GM21360 (cell line): ENCODE data around the gene PXK.

ENCODE experiments used
- ATAC-seq: cut with Tn5 transposase; IDR thresholded peaks from one replicate; pipeline ENCODE4 v1.9.1; 2021; ENCODE audit warnings: mild to moderate bottlenecking, moderate library complexity; ENCODE audit not compliant: unreplicated experiment

PXK gene

GRCh38 chr3:58379351-58380073, 46.8 kb downstream of the PXK start:
- no peak for ATAC-seq

GRCh38 chr3:58383476-58383875, 50.8 kb downstream of the PXK start:
- ATAC-seq: no peak

GRCh38 chr3:58383904-58384303, 51.2 kb downstream of the PXK start:
- ATAC-seq: no peak

DNA sequence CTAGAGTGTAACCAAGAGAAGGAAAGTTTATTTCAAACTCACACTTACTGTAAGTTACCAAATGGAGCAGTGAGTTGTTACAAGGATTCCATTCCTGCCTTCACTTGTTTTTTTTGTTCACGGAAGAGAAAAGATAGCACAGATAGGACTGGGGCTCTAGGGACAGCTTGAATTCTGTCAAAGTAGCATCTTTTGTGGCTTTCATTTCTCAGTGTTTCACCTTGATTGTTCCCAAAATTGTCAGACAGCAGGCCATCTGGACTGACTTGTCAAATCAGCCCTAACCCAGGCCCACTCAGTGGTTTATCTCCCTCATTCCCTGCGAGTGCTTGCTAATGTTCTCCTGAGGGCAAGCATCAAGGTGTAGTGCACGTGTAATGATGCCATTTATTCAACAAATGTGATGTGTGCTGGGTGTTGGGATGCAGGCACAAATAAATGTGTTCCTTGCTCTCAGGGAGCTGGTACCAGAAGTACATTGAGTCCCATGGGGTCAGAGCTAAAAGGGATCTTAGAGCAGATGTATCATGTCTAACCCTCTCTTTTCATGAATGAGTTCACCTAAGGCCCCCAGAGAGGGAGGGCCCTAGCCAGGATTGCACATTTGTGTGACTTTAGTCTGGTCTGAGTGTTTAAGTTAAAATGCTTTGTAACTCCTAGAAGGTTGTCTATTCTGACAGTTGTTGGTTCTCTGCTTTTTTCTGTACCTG, 51.8 kb downstream of the PXK start:
- no peak for ATAC-seq

DNA sequence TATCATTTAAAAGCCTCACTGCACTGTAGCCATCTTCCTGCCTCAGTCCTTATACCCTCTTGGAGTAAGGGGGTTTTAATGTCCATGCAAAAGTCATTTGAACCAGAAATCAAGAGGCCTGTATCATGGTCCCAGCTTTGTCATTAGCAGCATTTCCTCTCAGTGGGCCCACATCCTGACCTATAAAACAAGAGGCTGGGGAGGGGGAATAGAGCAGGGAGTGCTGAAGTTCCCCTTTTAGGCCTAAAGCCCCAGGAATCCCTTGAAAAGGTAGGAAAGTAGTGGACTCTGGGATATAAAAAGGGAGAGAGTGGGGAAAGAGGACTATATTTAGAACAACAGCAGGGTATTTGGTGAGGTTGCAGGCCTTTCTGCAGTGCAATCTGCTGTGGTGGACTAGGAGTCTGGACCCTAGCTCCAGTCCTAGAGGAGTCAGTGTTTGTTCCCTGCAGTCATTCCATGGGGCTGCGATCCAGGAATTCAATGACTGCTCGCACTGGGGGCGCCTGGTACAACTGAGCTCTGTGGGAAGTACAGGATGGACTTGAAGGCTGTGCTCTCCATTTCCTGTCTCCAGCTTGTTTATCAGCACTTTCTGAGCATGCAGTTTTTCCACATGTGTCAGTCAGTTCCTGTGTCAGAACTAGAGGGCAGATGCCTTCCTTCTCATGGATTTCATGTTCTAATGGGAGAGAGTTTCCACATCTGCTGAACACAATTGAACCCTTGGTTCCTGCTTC, 54.1 kb downstream of the PXK start:
- no peak for ATAC-seq

- no peak for ATAC-seq
These were observed 55.2 kb downstream of the PXK start for GRCh38 chr3:58387650-58388546.

GRCh38 chr3:58388550-58389091, 55.9 kb downstream of the PXK start:
- ATAC-seq: no peak

DNA sequence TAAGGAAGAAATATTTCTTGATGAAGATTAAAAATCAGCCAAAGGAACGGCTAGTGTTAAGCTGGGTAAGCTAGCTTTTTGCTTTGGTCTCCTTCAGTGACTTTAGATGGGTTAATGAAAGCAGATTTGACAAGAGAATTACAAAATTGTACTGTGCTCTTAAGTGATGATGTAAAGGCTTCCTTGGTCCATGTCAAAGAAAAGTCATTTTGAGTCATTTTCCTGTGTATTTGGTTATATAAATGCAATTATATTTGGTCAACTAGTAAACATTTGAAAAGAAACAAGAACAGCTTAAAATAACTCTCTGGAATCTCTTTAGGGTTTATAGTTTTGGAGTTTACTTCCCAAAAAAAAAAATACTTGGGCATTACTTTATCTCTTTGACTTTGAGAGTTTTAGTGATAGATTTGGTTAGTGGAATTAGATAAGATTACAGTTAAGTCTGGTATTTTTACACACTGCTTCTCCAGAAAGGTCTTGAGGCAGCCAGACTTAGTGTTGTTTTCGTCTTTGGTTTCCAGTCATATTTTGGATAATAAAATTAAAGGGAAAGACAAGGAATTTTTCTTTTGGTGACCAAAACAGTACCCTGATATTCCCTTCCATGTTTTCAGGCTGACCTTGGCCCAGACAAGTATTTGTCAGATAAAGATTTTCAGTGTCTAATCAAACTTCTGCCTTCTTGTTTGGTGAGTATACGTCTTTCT, 58.6 kb downstream of the PXK start:
- ATAC-seq: no peak

DNA sequence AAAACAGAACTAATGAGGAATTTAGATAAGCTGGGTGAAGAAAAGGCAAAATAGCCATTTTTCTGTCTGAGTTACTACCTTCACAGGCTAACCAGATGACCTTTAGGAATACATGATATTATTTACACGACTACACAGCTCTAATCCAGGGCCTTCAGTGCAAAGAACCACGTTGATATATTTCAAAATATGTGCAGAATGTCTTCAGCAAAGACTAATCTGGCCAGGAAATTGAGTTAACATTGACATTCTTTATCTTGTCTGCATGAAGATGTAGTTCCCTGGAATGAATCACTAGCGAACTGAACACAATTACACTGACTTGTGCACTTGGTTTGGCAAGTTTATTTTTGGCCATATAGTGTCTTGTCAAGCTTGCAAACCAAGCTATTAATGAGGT, 59.5 kb downstream of the PXK start:
- no peak for ATAC-seq

DNA sequence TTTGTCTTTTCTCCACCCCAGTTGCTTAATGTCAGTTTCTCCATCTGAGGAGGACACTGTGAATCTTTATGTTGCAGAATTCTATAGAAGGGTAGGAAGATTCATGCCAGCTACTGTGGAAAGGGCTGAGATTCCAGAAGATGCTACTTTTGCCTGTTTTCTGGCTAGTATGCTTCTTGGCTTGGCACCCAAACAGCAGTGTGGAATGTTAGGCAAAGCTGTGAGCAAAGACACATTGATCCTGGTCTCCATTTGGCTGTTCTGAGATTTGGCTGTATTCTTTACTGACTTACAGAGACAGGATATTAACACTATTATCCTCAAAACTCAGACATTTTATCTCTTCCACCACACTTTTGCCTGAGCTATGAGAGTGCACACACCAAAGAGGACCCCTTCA, 61.6 kb downstream of the PXK start:
- no peak for ATAC-seq

DNA sequence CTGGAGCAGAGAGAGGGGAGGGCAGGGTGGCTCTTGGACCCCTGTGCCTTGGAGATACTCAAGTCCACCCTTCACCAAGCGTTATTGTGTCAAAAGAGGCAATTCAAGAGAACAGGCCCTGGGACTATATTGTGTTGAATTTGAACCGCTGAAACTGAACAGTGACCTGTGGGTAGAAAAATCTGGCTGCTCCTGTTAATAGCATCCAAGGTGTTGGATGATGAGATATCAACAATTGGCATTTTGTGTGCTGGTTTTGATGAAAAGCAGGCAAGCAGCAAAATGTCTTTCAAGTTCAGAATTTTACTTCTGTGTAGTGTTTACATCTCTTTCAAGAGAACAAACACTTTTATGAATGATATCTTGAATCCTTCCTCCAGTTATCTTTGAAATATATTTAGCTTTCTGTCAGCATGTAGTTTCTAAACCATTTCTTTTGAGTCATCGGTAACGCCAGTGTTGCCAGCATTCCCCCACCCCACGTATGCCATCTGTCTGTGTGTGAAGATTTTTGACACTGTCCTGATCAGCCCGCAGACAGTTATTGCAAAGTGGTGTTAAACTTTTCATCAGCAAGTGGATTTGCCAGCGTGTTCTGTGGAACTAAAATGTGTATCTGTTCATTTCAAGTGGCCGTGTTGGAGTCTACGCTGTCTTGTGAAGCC, 66.1 kb downstream of the PXK start:
- no peak for ATAC-seq

DNA sequence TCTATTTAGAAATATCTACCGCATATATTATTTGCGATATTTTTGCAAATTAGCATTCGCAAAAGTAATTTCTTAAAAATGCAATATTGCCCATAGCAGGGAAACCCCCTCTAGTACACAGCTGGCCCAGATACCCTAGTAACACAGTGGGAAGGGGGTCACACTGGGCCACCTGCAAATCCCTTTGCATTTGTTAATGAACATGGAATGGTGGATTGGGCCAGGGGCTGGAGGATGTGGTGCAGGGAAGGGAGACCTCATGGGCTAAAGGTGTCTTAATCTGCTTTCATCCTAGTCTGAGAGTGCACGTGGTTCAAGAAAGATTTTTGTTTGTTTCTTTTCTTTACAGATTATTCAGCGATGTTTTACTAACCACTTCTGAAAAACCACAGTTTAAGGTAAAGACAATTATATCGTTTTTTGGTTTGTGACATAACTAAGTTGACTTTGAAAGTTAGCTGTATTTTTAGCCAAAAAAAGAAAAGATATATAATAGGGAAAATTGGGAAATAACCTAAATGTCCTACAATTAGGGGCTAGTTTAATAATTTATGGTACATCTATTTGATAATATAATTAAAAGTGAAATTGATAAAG, 70.9 kb downstream of the PXK start:
- ATAC-seq: no peak

GRCh38 chr3:58404396-58404795, 71.7 kb downstream of the PXK start:
- no peak for ATAC-seq

- no peak for ATAC-seq
These were observed 76.2 kb downstream of the PXK start for GRCh38 chr3:58408906-58409305.

- ATAC-seq: no peak
These were observed 77.0 kb downstream of the PXK start for GRCh38 chr3:58409663-58410062.

DNA sequence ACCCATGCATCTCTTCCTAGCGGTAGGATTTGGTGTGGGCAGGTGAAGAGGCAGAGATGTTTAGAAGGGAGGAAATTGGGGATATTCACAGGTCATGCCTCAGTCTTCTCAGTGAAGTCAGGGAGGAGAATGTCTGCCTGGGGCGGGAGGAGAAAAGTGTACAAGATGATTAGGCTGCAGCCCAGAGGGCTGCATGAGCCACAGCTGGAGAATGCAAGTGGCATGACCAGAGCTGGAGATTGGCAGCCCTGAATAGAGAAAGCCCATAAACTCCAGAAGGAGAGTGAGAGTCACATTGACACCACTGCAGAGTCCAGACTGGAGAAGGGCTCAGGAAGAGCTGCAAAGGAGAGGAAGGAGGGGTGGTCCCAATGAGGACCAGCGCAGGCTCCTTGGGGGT, 78.3 kb downstream of the PXK start:
- ATAC-seq: no peak

DNA sequence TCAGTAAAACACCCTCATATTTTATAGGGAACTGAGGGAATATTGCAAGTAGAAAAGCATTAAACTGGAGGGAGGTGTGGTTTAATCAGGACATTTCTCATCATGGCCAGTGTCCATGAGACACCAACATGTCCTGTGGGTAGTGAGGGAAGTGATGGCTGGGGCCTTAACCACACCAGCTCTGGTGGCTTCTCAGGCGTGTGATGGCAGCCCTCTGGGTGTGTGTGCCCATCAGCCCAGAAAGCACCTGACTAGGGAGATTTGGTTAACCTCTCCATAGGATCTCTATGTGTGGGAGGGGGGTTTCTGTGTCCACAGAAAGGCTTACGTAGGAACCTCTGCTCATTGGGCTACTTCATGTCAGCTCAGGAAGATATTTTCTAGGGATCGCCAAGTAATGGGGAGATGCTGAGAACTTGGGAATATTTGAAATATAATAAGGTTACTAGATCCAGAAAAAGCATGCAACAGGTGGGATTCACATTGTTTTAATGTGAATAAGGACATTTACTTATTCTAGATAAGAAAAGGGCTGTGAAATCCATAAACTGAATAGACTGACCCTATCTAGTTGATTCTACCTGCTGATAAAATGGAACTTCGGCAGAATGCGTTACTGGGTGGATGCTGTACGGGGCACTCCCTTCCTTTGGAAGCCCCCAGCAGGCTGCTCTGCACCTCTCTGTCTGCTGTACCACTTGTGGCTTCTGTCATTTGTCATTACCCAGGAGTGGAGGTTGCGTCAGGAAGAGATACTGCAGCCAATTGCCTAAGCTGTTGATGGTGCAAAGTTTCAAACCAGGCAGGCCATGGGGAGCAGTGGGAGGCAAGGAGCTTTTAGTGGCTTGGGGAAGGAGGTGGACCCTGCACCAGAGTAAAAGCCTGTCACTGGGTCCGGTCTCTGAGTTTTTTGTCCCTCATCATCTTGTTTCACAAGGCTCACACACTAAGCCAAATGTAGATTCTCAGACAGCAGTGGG, 79.4 kb downstream of the PXK start:
- ATAC-seq: no peak
